GM23338 (cell line): ENCODE measurements around the gene CDHR3. TPM values are rescaled to one million over a fixed set of nuclear protein-coding genes. Genes with fewer than 3 reads are reported as not detected.

ENCODE experiments used
- CREB1 ChIP-seq: fragments of 250-450 bp; sonication (Bioruptor Pico); IDR thresholded peaks from 2 replicates; pipeline ENCODE4 v1.5.0; 2020; ENCODE audit warnings: low read depth, mild to moderate bottlenecking, moderate library complexity
- CTCF ChIP-seq, 2 experiments: fragments of 200-600 bp in 1 of 2; sonication (generic) in 1 of 2; conservative IDR thresholded peaks; 2 replicates each; pipeline versions ENCODE4 v1.5.1 to v1.6.1; 2016 to 2017; ENCODE audit warnings: antibody characterized with exemption in 2 of 2, low read depth in 2 of 2, mild to moderate bottlenecking in 2 of 2, moderate library complexity in 1 of 2
- ETS1 ChIP-seq: IDR thresholded peaks from 2 replicates; pipeline ENCODE4 v1.6.1; 2016; ENCODE audit warnings: antibody characterized with exemption
- EZH2 ChIP-seq: fragments of 200-600 bp; sonication (generic); IDR thresholded peaks from one replicate; pipeline ENCODE4 v1.8.0; 2017; ENCODE audit warnings: antibody characterized with exemption, mild to moderate bottlenecking, low read depth; ENCODE audit not compliant: unreplicated experiment
- EZH2phosphoT487 ChIP-seq: fragments of 200-600 bp; sonication (generic); IDR thresholded peaks from one replicate; pipeline ENCODE4 v1.8.1; 2018; ENCODE audit warnings: antibody characterized with exemption; ENCODE audit not compliant: unreplicated experiment
- JUNB ChIP-seq: IDR thresholded peaks from one replicate; pipeline ENCODE4 v1.6.1; 2016; ENCODE audit warnings: antibody characterized with exemption; ENCODE audit not compliant: unreplicated experiment
- NANOG ChIP-seq: IDR thresholded peaks from 2 replicates; pipeline ENCODE4 v1.6.1; 2016; ENCODE audit warnings: antibody characterized with exemption, borderline replicate concordance
- POLR2AphosphoS5 ChIP-seq: IDR thresholded peaks from 2 replicates; pipeline ENCODE4 v1.6.1; 2016; ENCODE audit warnings: antibody characterized with exemption, low read depth
- STAT1 ChIP-seq: IDR thresholded peaks from one replicate; pipeline ENCODE4 v1.6.1; 2016; ENCODE audit warnings: antibody characterized with exemption; ENCODE audit not compliant: unreplicated experiment
- ZNF114 ChIP-seq: fragments of 250-450 bp; sonication (Bioruptor Pico); IDR thresholded peaks from 2 replicates; pipeline ENCODE4 v1.5.0; 2020; ENCODE audit warnings: mild to moderate bottlenecking, moderate library complexity
- ZNF331 ChIP-seq: fragments of 250-450 bp; sonication (Bioruptor Pico); IDR thresholded peaks from 2 replicates; pipeline ENCODE4 v1.5.0; 2020; ENCODE audit warnings: low read depth, mild to moderate bottlenecking, moderate library complexity
- ZNF462 ChIP-seq: fragments of 250-450 bp; sonication (Bioruptor Pico); IDR thresholded peaks from 2 replicates; pipeline ENCODE4 v1.5.0; 2020; ENCODE audit warnings: mild to moderate bottlenecking, moderate library complexity
- polyA plus RNA-seq: library from polyadenylated mRNA; unstranded; fragments of >200 nt; fragmentation: Nextera tagmentation; extraction: Ambion mirVana; gene quantifications from 2 replicates; pipeline ENCODE4 v1.2.1, GENCODE V29; 2016
- total RNA-seq: library from RNA; depleted of rRNA; stranded (reverse); fragments of >200 nt; shearing (Covaris generic); gene quantifications from 2 replicates; pipeline ENCODE4 v1.2.3, GENCODE V29; 2014

Gene CDHR3
- total and polyA plus RNA-seq, 2 experiments from 2014 or later = 5.1 to 12.2 TPM

DNA sequence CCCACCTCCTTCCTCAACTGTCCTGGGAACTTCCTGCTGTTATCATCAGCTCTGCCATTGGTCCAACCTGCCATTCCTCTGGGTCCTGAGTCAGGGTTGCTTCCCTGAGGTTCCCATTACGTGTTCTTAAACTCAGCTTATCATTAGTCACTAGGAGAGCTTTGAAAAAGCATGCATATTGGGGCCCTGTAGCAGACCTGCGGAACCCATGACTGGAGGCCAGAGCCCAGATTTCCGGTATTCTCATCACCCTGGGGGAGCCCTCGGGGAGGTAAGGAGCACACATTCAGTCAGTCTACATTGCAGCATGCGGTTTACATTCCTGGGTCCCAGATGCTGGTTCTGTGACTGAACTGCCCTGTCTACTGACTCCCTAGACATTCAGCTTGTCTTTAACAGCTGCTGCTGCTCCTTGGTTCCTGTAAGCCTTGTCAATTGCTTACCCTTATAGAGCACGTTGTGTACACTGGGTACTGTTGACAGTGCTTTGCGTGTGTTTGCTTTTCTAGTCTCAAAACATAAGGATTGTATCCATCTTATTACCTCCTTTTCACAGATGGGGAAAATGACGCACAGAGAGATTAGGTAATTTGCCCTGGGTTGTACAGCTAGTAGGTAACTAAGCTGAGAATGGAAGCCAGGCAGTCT lies 12.8 kb downstream of the CDHR3 start (continued):
- TF ChIP-seq ZNF462 (no peak), STAT1 (no peak), EZH2 (no peak), NANOG (no peak), ZNF331 (CRISPR knock-in tag) (no peak), ETS1 (no peak), ZNF114 (CRISPR knock-in tag) (no peak), JUNB (no peak), POLR2AphosphoS5 (no peak), CTCF (conservative IDR thresholded peaks at IDR 0.05; ENCODE audit: low read depth in 2 of 2) (no peak), CREB1 (no peak), EZH2phosphoT487 (no peak)
